KMS-11 (cell line): Measurements from ENCODE around the gene HAUS5.

ENCODE experiments used
- H2AFZ ChIP-seq: fragments of 200-600 bp; sonication (generic); 2 replicates; pipeline ENCODE4 v1.6.1; 2016; ENCODE audit warnings: antibody characterized with exemption, mixed run types, low read depth
- H3K27ac ChIP-seq: fragments of 200-600 bp; sonication (generic); 2 replicates; pipeline ENCODE4 v1.6.1; 2016; ENCODE audit warnings: mild to moderate bottlenecking, mixed run types
- H3K27me3 ChIP-seq: fragments of 200-600 bp; sonication (generic); 2 replicates; pipeline ENCODE4 v1.6.1; 2017; ENCODE audit warnings: mild to moderate bottlenecking, low read depth, mixed run types, moderate library complexity; ENCODE audit not compliant: insufficient read depth
- H3K36me3 ChIP-seq: fragments of 200-600 bp; sonication (generic); 2 replicates; pipeline ENCODE4 v1.6.1; 2017; ENCODE audit warnings: mild to moderate bottlenecking, mixed run types; ENCODE audit not compliant: insufficient read depth
- H3K4me1 ChIP-seq: fragments of 200-600 bp; sonication (generic); 2 replicates; pipeline ENCODE4 v1.6.1; 2016; ENCODE audit warnings: mild to moderate bottlenecking, low read depth, mixed run types; ENCODE audit not compliant: poor library complexity, severe bottlenecking
- H3K4me2 ChIP-seq: fragments of 200-600 bp; sonication (generic); 2 replicates; pipeline ENCODE4 v1.7.0; 2016; ENCODE audit warnings: mild to moderate bottlenecking, mixed run types
- H3K4me3 ChIP-seq: fragments of 200-600 bp; sonication (generic); IDR thresholded peaks from 2 replicates; pipeline ENCODE4 v1.6.1; 2017; ENCODE audit warnings: low read depth, low read length, mixed read lengths; ENCODE audit not compliant: insufficient read depth
- H3K79me2 ChIP-seq: fragments of 200-600 bp; sonication (generic); 2 replicates; pipeline ENCODE4 v1.6.1; 2016; ENCODE audit warnings: low read depth, mixed run types; ENCODE audit not compliant: insufficient read depth
- H3K9ac ChIP-seq: fragments of 200-600 bp; sonication (generic); 2 replicates; pipeline ENCODE4 v1.6.1; 2016; ENCODE audit warnings: mild to moderate bottlenecking, mixed run types
- H4K20me1 ChIP-seq: fragments of 200-600 bp; sonication (generic); 2 replicates; pipeline ENCODE4 v1.6.1; 2016; ENCODE audit warnings: mild to moderate bottlenecking, mixed run types; ENCODE audit not compliant: insufficient read depth
- TF ChIP-seq, protein P1 (sequence below): fragments of 200-600 bp; sonication (generic); conservative IDR thresholded peaks from 2 replicates; pipeline ENCODE4 v1.6.1; 2017; ENCODE audit warnings: low read depth, mild to moderate bottlenecking, antibody characterized with exemption, low read length, moderate library complexity, mixed read lengths

HAUS5 gene

DNA sequence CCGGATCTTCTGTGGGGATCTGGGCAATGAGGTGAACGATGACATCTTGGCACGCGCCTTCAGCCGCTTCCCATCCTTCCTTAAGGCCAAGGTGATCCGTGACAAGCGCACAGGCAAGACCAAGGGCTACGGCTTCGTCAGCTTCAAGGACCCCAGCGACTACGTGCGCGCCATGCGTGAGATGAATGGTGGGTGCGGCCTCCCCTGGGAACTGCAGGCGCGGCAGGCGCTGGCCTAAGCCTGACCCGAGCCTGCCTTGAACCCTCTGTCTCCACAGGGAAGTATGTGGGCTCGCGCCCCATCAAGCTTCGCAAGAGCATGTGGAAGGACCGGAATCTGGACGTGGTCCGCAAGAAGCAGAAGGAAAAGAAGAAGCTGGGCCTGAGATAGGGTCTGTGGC lies 24.6 kb downstream of the HAUS5 start:
- H4K20me1 ChIP-seq = no peaks in the 10 kb centered on the region
- H3K27me3 ChIP-seq = no peaks in the 10 kb centered on the region
- no peaks in the 10 kb centered on the region for H3K79me2 ChIP-seq
- H3K4me3 ChIP-seq = no peak overlapping the region
- no peak overlapping the region for H3K27ac ChIP-seq
- no peaks in the 10 kb centered on the region for H3K36me3 ChIP-seq
- no peak overlapping the region for H3K4me2 ChIP-seq
- no peaks in the 10 kb centered on the region for H3K4me1 ChIP-seq
- no peak overlapping the region for H3K9ac ChIP-seq
- TF ChIP-seq, protein P1, sequence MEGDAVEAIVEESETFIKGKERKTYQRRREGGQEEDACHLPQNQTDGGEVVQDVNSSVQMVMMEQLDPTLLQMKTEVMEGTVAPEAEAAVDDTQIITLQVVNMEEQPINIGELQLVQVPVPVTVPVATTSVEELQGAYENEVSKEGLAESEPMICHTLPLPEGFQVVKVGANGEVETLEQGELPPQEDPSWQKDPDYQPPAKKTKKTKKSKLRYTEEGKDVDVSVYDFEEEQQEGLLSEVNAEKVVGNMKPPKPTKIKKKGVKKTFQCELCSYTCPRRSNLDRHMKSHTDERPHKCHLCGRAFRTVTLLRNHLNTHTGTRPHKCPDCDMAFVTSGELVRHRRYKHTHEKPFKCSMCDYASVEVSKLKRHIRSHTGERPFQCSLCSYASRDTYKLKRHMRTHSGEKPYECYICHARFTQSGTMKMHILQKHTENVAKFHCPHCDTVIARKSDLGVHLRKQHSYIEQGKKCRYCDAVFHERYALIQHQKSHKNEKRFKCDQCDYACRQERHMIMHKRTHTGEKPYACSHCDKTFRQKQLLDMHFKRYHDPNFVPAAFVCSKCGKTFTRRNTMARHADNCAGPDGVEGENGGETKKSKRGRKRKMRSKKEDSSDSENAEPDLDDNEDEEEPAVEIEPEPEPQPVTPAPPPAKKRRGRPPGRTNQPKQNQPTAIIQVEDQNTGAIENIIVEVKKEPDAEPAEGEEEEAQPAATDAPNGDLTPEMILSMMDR = no peak
- H2AFZ ChIP-seq = no peak overlapping the region

DNA sequence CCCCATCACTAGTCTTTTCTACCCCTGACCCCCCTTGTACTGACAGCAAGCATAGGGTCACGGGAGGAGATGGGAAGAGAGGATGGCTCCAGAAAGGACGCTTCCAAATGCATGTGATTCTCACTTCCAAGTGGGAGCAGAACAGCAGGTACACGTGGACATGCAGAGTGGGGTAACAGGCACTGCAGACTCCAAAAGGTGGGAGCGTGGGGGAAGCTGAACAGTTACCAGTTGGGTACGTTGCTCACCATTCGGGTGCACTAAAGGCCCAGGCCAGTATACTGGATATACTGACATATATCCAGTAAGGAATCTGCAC lies 26.7 kb downstream of the HAUS5 start:
- H3K4me2 ChIP-seq = no peak overlapping the region
- peaks cover 9% of the 10 kb centered on the region for H3K4me1 ChIP-seq
- no peak overlapping the region for H3K27ac ChIP-seq
- no peak overlapping the region for H3K9ac ChIP-seq
- H3K27me3 ChIP-seq = no peaks in the 10 kb centered on the region
- H3K4me3 ChIP-seq = no peak overlapping the region
- H2AFZ ChIP-seq = no peak overlapping the region
- H3K79me2 ChIP-seq = no peaks in the 10 kb centered on the region
- TF ChIP-seq, protein P1 = no peak
- no peaks in the 10 kb centered on the region for H3K36me3 ChIP-seq
- no peaks in the 10 kb centered on the region for H4K20me1 ChIP-seq

DNA sequence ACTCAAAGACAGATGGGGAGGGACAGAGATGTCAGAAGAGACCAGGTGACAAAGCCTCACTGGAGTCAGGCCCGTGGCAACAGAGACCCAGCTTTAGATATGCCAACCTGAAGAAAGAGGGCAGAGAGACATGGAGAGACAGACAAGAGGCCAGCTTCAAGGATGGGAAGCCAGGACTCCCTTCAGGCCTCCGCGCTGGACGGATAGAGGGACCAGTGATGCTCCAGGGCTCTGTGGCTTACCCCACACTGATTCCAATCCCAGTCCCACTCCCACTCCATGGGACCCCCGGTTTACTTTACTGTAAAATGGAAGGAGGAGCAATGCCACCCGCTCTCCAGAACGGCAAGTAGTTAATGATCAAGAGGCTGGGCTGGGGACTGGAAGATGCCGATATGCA lies 27.3 kb downstream of the HAUS5 start:
- Histone ChIP-seq H3K4me3 (no peak overlapping the region), H3K4me1 (peaks cover 9% of the 10 kb centered on the region), H3K9ac (no peak overlapping the region), H3K4me2 (no peak overlapping the region), H3K36me3 (no peaks in the 10 kb centered on the region), H3K27me3 (no peaks in the 10 kb centered on the region), H3K27ac (no peak overlapping the region), H3K79me2 (no peaks in the 10 kb centered on the region), H2AFZ (no peak overlapping the region), H4K20me1 (no peaks in the 10 kb centered on the region)
- TF ChIP-seq, protein P1 = no peak

DNA sequence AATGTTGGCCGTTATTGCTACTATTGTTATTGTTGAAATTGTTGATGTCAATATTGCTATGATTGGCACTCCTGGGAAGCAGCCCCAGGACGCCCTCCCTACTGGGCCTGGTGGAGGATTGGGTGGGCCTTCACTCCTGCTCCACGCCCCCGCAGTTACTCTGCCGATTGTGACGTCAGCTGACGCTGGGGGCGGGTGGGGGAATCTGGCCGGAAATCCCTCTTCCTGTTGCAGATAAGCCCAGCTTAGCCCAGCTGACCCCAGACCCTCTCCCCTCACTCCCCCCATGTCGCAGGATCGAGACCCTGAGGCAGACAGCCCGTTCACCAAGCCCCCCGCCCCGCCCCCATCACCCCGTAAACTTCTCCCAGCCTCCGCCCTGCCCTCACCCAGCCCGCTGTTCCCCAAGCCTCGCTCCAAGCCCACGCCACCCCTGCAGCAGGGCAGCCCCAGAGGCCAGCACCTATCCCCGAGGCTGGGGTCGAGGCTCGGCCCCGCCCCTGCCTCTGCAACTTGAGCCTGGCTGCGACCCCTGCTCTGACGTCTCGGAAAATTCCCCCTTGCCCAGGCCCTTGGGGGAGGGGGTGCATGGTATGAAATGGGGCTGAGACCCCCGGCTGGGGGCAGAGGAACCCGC lies 29.1 kb downstream of the HAUS5 start, which contains the start of gene ETV2:
ETV2 (plus strand) TSS at position 231 of the 637 bp plus-strand sequence. CDS start 716 bp downstream, outside the sequence.
- no peak within 1 kb of the TSS for H2AFZ ChIP-seq
- H3K27ac ChIP-seq = no peak within 1 kb of the TSS

More for the DNA sequence above, 29.1 kb downstream of the HAUS5 start, which contains the start of gene ETV2:
- no peaks in the 10 kb centered on the region for H3K79me2 ChIP-seq
- H3K4me3 ChIP-seq = no peak within 1 kb of the TSS
- no peaks in the 10 kb centered on the region for H3K27me3 ChIP-seq
- H3K9ac ChIP-seq = no peak within 1 kb of the TSS
- peaks cover 19% of the 10 kb centered on the region for H3K4me1 ChIP-seq
- TF ChIP-seq, protein P1 = no peak
- peak within 1 kb of the TSS; percentile 95; the same call in 1 of the 2 replicates for H3K4me2 ChIP-seq
- no peaks in the 10 kb centered on the region for H3K36me3 ChIP-seq
- no peaks in the 10 kb centered on the region for H4K20me1 ChIP-seq
